Measurements from ENCODE around the gene TMEM207.

DNA sequence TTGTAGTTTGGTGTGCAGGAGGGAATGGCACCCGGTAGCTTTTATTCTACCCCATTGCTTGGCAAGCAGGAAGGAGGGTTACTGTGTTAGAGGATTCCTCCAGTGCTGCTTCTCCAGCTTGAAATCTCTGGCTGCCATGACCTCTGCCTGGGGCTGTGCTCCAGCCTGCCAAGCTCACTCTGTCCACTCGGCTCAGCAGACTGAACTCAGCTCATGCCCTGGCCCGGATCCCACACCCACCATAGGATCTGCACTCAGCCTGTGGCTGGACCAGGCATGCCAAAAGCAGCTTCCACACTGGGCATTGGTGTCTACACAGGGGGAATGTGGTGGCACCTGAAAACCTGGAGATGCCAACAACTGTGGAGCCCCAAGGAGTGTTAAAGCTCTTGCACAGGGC lies 35.4 kb downstream of the TMEM207 start:
- TF ChIP-seq, protein P1, sequence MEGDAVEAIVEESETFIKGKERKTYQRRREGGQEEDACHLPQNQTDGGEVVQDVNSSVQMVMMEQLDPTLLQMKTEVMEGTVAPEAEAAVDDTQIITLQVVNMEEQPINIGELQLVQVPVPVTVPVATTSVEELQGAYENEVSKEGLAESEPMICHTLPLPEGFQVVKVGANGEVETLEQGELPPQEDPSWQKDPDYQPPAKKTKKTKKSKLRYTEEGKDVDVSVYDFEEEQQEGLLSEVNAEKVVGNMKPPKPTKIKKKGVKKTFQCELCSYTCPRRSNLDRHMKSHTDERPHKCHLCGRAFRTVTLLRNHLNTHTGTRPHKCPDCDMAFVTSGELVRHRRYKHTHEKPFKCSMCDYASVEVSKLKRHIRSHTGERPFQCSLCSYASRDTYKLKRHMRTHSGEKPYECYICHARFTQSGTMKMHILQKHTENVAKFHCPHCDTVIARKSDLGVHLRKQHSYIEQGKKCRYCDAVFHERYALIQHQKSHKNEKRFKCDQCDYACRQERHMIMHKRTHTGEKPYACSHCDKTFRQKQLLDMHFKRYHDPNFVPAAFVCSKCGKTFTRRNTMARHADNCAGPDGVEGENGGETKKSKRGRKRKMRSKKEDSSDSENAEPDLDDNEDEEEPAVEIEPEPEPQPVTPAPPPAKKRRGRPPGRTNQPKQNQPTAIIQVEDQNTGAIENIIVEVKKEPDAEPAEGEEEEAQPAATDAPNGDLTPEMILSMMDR (conservative IDR thresholded peaks at IDR 0.05; ENCODE audit: low read depth, low read length): no peak
- no peak for TF ChIP-seq RAD21 (IDR thresholded peaks at IDR 0.05; ENCODE audit: low read length)
- TF ChIP-seq POLR2A (IDR thresholded peaks at IDR 0.05; ENCODE audit: low read depth, low read length): no peak
- TF ChIP-seq CEBPB (IDR thresholded peaks at IDR 0.05; ENCODE audit: low read depth, low read length): no peak
- TF ChIP-seq RCOR1 (IDR thresholded peaks at IDR 0.05; ENCODE audit: insufficient replicate concordance, low read length): no peak
- TF ChIP-seq, protein P2, sequence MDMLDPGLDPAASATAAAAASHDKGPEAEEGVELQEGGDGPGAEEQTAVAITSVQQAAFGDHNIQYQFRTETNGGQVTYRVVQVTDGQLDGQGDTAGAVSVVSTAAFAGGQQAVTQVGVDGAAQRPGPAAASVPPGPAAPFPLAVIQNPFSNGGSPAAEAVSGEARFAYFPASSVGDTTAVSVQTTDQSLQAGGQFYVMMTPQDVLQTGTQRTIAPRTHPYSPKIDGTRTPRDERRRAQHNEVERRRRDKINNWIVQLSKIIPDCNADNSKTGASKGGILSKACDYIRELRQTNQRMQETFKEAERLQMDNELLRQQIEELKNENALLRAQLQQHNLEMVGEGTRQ (IDR thresholded peaks at IDR 0.05; ENCODE audit: low read depth, low read length): no peak
- TF ChIP-seq BHLHE40 (IDR thresholded peaks at IDR 0.05; ENCODE audit: low read depth, low read length): no peak
- no peak for TF ChIP-seq MXI1 (IDR thresholded peaks at IDR 0.05; ENCODE audit: borderline replicate concordance, low read depth, low read length)
- TF ChIP-seq RFX5 (IDR thresholded peaks at IDR 0.05; ENCODE audit: low read depth, low read length): no peak
- no peak for TF ChIP-seq MAFK (IDR thresholded peaks at IDR 0.05; ENCODE audit: low read depth, low read length)
- TF ChIP-seq MAZ (IDR thresholded peaks at IDR 0.05; ENCODE audit: borderline replicate concordance, low read depth, low read length): no peak
- no peak for TF ChIP-seq SMC3 (IDR thresholded peaks at IDR 0.05; ENCODE audit: low read depth, low read length)
- TF ChIP-seq FOS (IDR thresholded peaks at IDR 0.05; ENCODE audit: low read depth, low read length): no peak
